Trophoblast cell (in vitro differentiated cells and primary cell): ENCODE data around the gene NYNRIN.

Experiments used
- DNase-seq, 2 donors: peaks; one replicate each; pipeline ENCODE4 v3.0.0-alpha.2; 2016
- H2AFZ ChIP-seq: 2 replicates; pipeline ENCODE4 v1.6.1; 2013; ENCODE audit warnings: low read length, moderate library complexity, mild to moderate bottlenecking; ENCODE audit not compliant: insufficient read depth, poor library complexity
- H2AK5ac ChIP-seq: 2 replicates; pipeline ENCODE4 v1.6.1; 2013; ENCODE audit warnings: mild to moderate bottlenecking, low read length
- H2BK120ac ChIP-seq: 2 replicates; pipeline ENCODE4 v1.6.1; 2013; ENCODE audit warnings: low read length, mild to moderate bottlenecking, moderate library complexity; ENCODE audit not compliant: insufficient read depth, poor library complexity
- H2BK12ac ChIP-seq: 2 replicates; pipeline ENCODE4 v1.6.1; 2013; ENCODE audit warnings: mild to moderate bottlenecking, low read length, moderate library complexity
- H2BK5ac ChIP-seq: 2 replicates; pipeline ENCODE4 v1.6.1; 2013; ENCODE audit warnings: low read length, low read depth, moderate library complexity, mild to moderate bottlenecking; ENCODE audit not compliant: poor library complexity
- H3K14ac ChIP-seq: 2 replicates; pipeline ENCODE4 v1.6.1; 2013; ENCODE audit warnings: mild to moderate bottlenecking, low read length
- H3K18ac ChIP-seq: 2 replicates; pipeline ENCODE4 v1.6.1; 2013; ENCODE audit warnings: mild to moderate bottlenecking, low read length
- H3K23ac ChIP-seq: 2 replicates; pipeline ENCODE4 v1.6.1; 2013; ENCODE audit warnings: low read length
- H3K27ac ChIP-seq: 2 replicates; pipeline ENCODE4 v1.5.1; 2013; ENCODE audit warnings: low read depth, mild to moderate bottlenecking, inconsistent platforms, low read length, moderate library complexity
- H3K27me3 ChIP-seq: 2 replicates; pipeline ENCODE4 v1.6.1; 2013; ENCODE audit warnings: inconsistent platforms, mild to moderate bottlenecking, low read length, moderate library complexity; ENCODE audit not compliant: insufficient read depth
- H3K36me3 ChIP-seq, 2 experiments: 1 replicate in 1 of 2; 2 replicates in 1 of 2; pipeline ENCODE4 v1.6.1; 2013; ENCODE audit warnings: low read length in 2 of 2, mild to moderate bottlenecking in 2 of 2, moderate library complexity in 1 of 2; ENCODE audit not compliant: insufficient read depth in 2 of 2, control insufficient read depth in 1 of 2
- H3K4ac ChIP-seq: 2 replicates; pipeline ENCODE4 v1.6.1; 2013; ENCODE audit warnings: low read depth, mild to moderate bottlenecking, low read length, moderate library complexity
- H3K4me1 ChIP-seq, 2 experiments: 1 replicate in 1 of 2; 2 replicates in 1 of 2; pipeline ENCODE4 v1.6.1; 2013; ENCODE audit warnings: low read length in 2 of 2, mild to moderate bottlenecking in 2 of 2, moderate library complexity in 1 of 2; ENCODE audit not compliant: insufficient read depth in 2 of 2, control insufficient read depth in 1 of 2
- H3K4me2 ChIP-seq: 2 replicates; pipeline ENCODE4 v1.6.1; 2013; ENCODE audit warnings: inconsistent platforms, mild to moderate bottlenecking, low read length, moderate library complexity
- H3K4me3 ChIP-seq: 2 replicates; pipeline ENCODE4 v1.5.1; 2013; ENCODE audit warnings: mild to moderate bottlenecking, low read depth, low read length, inconsistent platforms
- H3K79me1 ChIP-seq: one replicate; pipeline ENCODE4 v1.6.1; 2013; ENCODE audit warnings: low read length
- H3K79me2 ChIP-seq: 2 replicates; pipeline ENCODE4 v1.6.1; 2013; ENCODE audit warnings: low read length, mild to moderate bottlenecking; ENCODE audit not compliant: control insufficient read depth, insufficient read depth, poor library complexity
- H3K9ac ChIP-seq: 2 replicates; pipeline ENCODE4 v1.6.1; 2013; ENCODE audit warnings: mild to moderate bottlenecking, low read length
- H3K9me3 ChIP-seq: 2 replicates; pipeline ENCODE4 v1.6.1; 2013; ENCODE audit warnings: low read depth, mild to moderate bottlenecking, control low read depth, inconsistent platforms, low read length; ENCODE audit not compliant: insufficient read depth
- H4K12ac ChIP-seq: 2 replicates; pipeline ENCODE4 v1.6.1; 2013; ENCODE audit warnings: low read depth, mild to moderate bottlenecking, low read length, moderate library complexity
- H4K8ac ChIP-seq: 2 replicates; pipeline ENCODE4 v1.6.1; 2013; ENCODE audit warnings: low read depth, mild to moderate bottlenecking, low read length, moderate library complexity
- H4K91ac ChIP-seq: one replicate; pipeline ENCODE4 v1.6.1; 2013; ENCODE audit warnings: low read depth, mild to moderate bottlenecking, low read length, moderate library complexity
- WGBS: extraction: QIAGEN DNeasy Blood & Tissue Kit; methylation state at CpG from one replicate; pipeline ENCODE4 v1.1.7; 2013; ENCODE audit warnings: missing lambda C conversion rate; ENCODE audit not compliant: insufficient read length, insufficient coverage; ENCODE audit errors: extremely low coverage; 5-methylcytosine and 5-hydroxymethylcytosine counted together

NYNRIN gene

GRCh38 chr14:24389226-24389848 is 9.5 kb upstream of the NYNRIN start:
- H3K4ac ChIP-seq, result no peak overlapping the region
- H4K12ac ChIP-seq, result no peak overlapping the region
- no peak overlapping the region for H3K18ac ChIP-seq
- H2BK12ac ChIP-seq, result no peak overlapping the region
- no peaks in the 10 kb centered on the region for H3K27me3 ChIP-seq
- no peaks in the 10 kb centered on the region for H3K36me3 ChIP-seq
- peaks cover 8% of the 10 kb centered on the region for H3K79me1 ChIP-seq
- no peak overlapping the region for H3K27ac ChIP-seq
- no peak overlapping the region for H3K9ac ChIP-seq
- no peak overlapping the region for H4K8ac ChIP-seq
- no peak overlapping the region for H3K4me2 ChIP-seq
- no peak overlapping the region for H3K23ac ChIP-seq
- no peak overlapping the region for H3K4me3 ChIP-seq
- no peak overlapping the region for H2AFZ ChIP-seq
- no peak overlapping the region for H2BK5ac ChIP-seq
- H3K9me3 ChIP-seq, result no peaks in the 10 kb centered on the region
- no peak overlapping the region for H4K91ac ChIP-seq
- WGBS, result no CpG with 5 or more reads among the region's 11 CpGs
- H3K14ac ChIP-seq, result no peak overlapping the region
- H2BK120ac ChIP-seq, result no peak overlapping the region
- no peaks in the 10 kb centered on the region for H3K79me2 ChIP-seq
- H3K4me1 ChIP-seq, result peaks cover 8 to 15% of the 10 kb centered on the region in 2 experiments
- peak; percentile 11 to 45 for DNase-seq
- H2AK5ac ChIP-seq, result no peak overlapping the region

DNA sequence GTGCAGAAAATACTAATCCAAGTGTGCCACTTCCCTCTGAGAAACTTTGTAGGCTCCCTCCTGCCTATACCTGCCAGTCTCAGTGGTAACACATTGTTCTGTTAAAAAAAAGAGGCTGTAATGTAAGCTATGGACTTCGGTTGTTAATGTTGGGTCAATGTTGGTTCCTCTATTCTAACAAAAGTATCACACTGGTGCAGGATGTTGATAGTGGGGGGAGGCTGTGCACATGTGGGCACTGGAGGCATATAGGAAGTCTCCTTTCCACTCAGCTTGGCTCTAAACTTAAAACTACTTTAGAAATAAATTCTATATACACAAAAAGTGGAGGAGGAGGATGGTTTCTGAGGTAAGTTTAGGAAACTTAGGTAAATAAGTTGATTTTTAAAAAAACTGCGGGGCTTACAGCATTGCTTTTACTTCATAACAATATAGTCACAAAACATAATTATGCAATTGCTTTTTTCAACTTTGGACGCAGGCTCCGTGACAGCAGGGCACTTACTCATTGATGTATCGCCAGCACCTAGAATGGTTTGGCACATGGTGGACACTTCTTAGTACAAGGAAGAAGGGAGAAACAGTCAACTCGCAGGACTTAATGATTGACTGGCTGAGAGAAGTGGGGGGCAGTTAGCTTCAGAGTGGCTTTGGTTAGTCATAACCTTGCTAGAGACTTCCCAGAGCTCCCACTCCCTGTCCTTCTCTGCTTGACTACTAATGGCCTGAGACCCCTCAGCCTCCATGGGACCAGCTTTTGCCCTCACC is 7.9 kb upstream of the NYNRIN start:
- no peaks in the 10 kb centered on the region for H3K79me2 ChIP-seq
- H3K9ac ChIP-seq, result no peak overlapping the region
- no CpG with 5 or more reads among the region's 6 CpGs for WGBS

DNA sequence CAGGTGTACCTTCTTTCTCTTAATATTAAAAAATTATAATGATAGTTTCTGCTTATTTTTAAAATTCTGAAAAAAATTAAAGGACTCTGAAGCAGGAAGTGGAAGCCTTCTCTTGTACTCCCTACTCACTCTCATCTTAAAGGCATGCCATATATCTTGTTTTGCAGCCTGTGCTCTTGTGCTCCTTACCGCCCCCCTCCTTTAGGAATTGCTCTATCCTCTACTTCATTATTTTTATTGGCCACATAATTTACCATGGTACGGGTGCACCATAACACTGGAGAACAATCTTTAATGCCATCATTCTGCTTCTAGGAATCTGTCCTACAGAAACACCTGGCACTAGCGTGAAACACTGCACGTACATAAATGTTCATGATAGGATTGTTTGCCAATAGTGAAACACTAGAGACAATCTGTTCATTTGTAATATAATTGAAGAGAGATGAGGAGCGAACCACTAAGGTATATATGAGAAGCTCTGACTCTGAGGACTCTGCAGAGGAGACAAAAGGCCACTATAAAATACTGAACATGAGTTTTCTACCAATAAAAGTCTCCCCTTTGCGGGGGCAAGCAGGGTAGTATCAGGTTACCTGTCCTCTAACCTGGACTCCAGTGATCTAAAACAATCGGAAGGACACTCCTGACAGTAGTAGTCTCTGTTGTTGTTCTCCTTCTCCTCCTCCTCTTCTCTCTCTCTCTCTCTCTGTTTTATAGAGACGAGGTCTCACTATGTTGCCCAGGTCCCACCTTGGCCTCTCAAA is 6.3 kb upstream of the NYNRIN start:
- no peak overlapping the region for H2BK120ac ChIP-seq
- H2AFZ ChIP-seq, result no peak overlapping the region
- H3K4me1 ChIP-seq, result peaks cover 19 to 26% of the 10 kb centered on the region in 2 experiments
- WGBS, result no CpG with 5 or more reads among the region's 8 CpGs
- H3K9me3 ChIP-seq, result no peaks in the 10 kb centered on the region
- no peak overlapping the region for H2AK5ac ChIP-seq
- H3K14ac ChIP-seq, result peak overlapping the region; percentile 60
- no peaks in the 10 kb centered on the region for H3K79me2 ChIP-seq
- H3K27ac ChIP-seq, result peak overlapping the region; percentile 64
- H3K4me2 ChIP-seq, result peak overlapping the region; percentile 15
- H3K18ac ChIP-seq, result no peak overlapping the region
- H4K91ac ChIP-seq, result no peak overlapping the region
- no peaks in the 10 kb centered on the region for H3K27me3 ChIP-seq
- no peak overlapping the region for H3K9ac ChIP-seq
- no peak overlapping the region for H3K23ac ChIP-seq
- no peak overlapping the region for H3K4ac ChIP-seq
- peak overlapping the region; percentile 47 for H2BK5ac ChIP-seq
- H4K12ac ChIP-seq, result no peak overlapping the region
- H3K36me3 ChIP-seq, result no peaks in the 10 kb centered on the region
- peaks cover 18% of the 10 kb centered on the region for H3K79me1 ChIP-seq
- H2BK12ac ChIP-seq, result no peak overlapping the region
- peak overlapping the region; percentile 7 for H4K8ac ChIP-seq
- H3K4me3 ChIP-seq, result no peak overlapping the region
- peak; percentile 51 to 89 for DNase-seq

More for the DNA sequence above, 7.9 kb upstream of the NYNRIN start:
- Histone ChIP-seq H2BK12ac (peak overlapping the region; percentile 98), H2BK5ac (peak overlapping the region; percentile 2), H2AK5ac (peak overlapping the region; percentile 76), H2AFZ (no peak overlapping the region), H3K36me3 (no peaks in the 10 kb centered on the region), H2BK120ac (peak overlapping the region; percentile 84), H3K23ac (no peak overlapping the region), H3K4me1 (peaks cover 12 to 20% of the 10 kb centered on the region in 2 experiments), H3K14ac (peak overlapping the region; percentile 38), H4K91ac (peak overlapping the region; percentile 82), H3K4ac (peak overlapping the region; percentile 34), H3K18ac (peak overlapping the region; percentile 41), H3K4me2 (no peak overlapping the region), H3K79me1 (peaks cover 14% of the 10 kb centered on the region), H4K12ac (peak overlapping the region; percentile 6), H3K27ac (no peak overlapping the region), H4K8ac (peak overlapping the region; percentile 57), H3K27me3 (no peaks in the 10 kb centered on the region), H3K9me3 (no peaks in the 10 kb centered on the region), H3K4me3 (no peak overlapping the region)
- DNase-seq, result no peak

DNA sequence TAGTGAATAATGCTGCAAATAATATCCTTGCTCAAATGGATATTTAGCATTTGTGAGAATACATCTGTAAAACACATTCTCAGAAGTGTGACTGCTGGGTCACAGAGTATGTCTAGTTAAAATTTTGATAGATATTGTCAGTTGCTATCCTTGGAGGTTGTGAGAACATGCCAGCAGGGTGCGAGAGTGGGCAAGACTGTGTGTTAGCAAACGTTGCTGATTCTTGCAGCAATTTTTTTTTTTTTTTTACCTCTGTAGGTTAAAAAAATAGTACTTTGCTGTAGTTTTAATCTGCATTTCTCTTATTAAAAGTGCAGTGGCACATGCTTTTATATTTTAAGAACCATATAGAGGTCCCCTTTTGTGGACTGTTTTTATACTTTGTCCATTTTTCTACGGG is 4.5 kb upstream of the NYNRIN start:
- peaks cover 25% of the 10 kb centered on the region for H3K79me1 ChIP-seq
- H3K36me3 ChIP-seq, result no peaks in the 10 kb centered on the region
- no peak overlapping the region for H2BK120ac ChIP-seq
- no peak overlapping the region for H3K27ac ChIP-seq
- no peak overlapping the region for H2BK12ac ChIP-seq
- H2AFZ ChIP-seq, result no peak overlapping the region
- no peak overlapping the region for H3K14ac ChIP-seq
- H4K91ac ChIP-seq, result no peak overlapping the region
- H3K27me3 ChIP-seq, result no peaks in the 10 kb centered on the region
- no peak overlapping the region for H3K18ac ChIP-seq
- H3K4me1 ChIP-seq, result peaks cover 23 to 33% of the 10 kb centered on the region in 2 experiments
- no peak overlapping the region for H4K8ac ChIP-seq
- no peak overlapping the region for H2BK5ac ChIP-seq
- H3K4me3 ChIP-seq, result no peak overlapping the region
- H3K79me2 ChIP-seq, result peaks cover 4% of the 10 kb centered on the region
- WGBS, result no CpG with 5 or more reads among the region's 3 CpGs
- no peaks in the 10 kb centered on the region for H3K9me3 ChIP-seq
- no peak overlapping the region for H3K23ac ChIP-seq
- no peak overlapping the region for H3K4me2 ChIP-seq
- H4K12ac ChIP-seq, result no peak overlapping the region
- H3K9ac ChIP-seq, result no peak overlapping the region
- no peak overlapping the region for H3K4ac ChIP-seq
- no peak for DNase-seq
- no peak overlapping the region for H2AK5ac ChIP-seq
